ENCODE results near the gene ACTA1. TPM values are rescaled to one million over a fixed set of nuclear protein-coding genes. Genes with fewer than 3 reads are reported as not detected.

The ACTA1 gene
- total RNA-seq, 1 donor, result not detected

- no peak for TF ChIP-seq CTCF (IDR thresholded peaks at IDR 0.05; ENCODE audit: insufficient read depth, low read length)
- no peak overlapping the region for H3K4me3 ChIP-seq (ENCODE audit: low read depth, low read length)
- no peak for DNase-seq (ENCODE audit: low read depth)
Measured at GRCh38 chr1:229447809-229448252, 13.9 kb upstream of the ACTA1 start.

- no peak for TF ChIP-seq CTCF (IDR thresholded peaks at IDR 0.05; ENCODE audit: insufficient read depth, low read length)
- DNase-seq (ENCODE audit: low read depth), result no peak
- H3K4me3 ChIP-seq (ENCODE audit: low read depth, low read length), result no peak overlapping the region
Measured at GRCh38 chr1:229445828-229446227, 11.9 kb upstream of the ACTA1 start.

DNA sequence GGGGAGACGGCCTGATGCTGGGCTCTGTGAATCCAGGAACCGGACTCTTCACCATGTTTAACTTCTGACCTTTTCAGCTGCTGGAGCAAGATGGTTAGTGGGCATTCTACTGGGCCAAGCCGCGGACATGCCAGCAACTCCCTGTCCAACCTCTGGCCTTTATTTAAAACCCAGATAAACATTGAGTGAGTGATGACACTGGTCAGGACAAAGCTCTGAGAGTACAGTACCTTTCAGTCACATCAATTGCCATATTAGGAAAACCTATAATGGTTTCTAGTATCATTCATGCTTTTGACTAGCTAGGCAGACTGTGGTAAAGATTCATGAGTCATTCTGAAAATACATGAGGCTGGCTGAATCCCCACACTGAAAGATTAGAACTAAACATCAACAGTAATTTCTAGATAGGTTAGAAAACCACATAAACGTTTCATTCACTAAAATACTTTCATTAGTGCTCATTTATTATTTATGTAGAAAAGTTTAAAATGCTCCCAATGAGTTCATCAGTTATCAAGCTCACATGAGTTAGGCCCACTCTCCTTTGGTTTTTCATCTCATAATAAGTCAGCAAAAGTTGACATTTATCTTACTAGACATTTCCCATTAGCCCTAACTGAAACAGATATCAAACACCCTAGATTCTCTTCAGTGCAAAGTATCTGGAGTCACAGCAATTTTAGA lies 7.1 kb upstream of the ACTA1 start:
- no peak overlapping the region for H3K4me3 ChIP-seq (ENCODE audit: low read depth, low read length)
- no peak for TF ChIP-seq CTCF (IDR thresholded peaks at IDR 0.05; ENCODE audit: insufficient read depth, low read length)
- DNase-seq (ENCODE audit: low read depth), result peak; percentile 60

GRCh38 chr1:229438021-229438420 lies 4.1 kb upstream of the ACTA1 start:
- TF ChIP-seq CTCF (IDR thresholded peaks at IDR 0.05; ENCODE audit: insufficient read depth, low read length), result no peak
- H3K4me3 ChIP-seq (ENCODE audit: low read depth, low read length), result no peak overlapping the region
- DNase-seq (ENCODE audit: low read depth), result no peak

- TF ChIP-seq CTCF (IDR thresholded peaks at IDR 0.05; ENCODE audit: insufficient read depth, low read length), result no peak
- no peak overlapping the region for H3K4me3 ChIP-seq (ENCODE audit: low read depth, low read length)
- peak; percentile 24 for DNase-seq (ENCODE audit: low read depth)
Measured at GRCh38 chr1:229437443-229437842, 3.5 kb upstream of the ACTA1 start.

DNA sequence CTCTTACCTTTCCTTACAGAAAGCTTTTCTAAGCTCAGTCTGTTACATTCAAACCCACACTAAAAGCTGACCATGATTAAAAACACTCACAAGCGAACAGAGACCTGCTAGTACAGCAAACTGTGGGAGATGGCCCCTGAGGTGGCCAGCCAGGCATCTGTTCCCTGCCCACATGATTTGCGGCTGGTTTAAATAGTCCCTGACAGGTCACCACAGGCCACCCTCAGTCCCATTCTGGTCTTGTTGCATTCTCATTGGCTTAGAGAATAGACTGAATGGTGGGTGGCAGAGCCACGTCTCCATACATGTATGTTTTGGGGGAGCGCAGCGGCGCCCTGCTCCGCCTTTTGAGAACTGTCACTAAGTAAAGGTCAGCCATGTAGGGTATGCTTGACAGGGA lies 2.3 kb upstream of the ACTA1 start:
- DNase-seq (ENCODE audit: low read depth), result no peak
- H3K4me3 ChIP-seq (ENCODE audit: low read depth, low read length), result no peak overlapping the region
- no peak for TF ChIP-seq CTCF (IDR thresholded peaks at IDR 0.05; ENCODE audit: insufficient read depth, low read length)

GRCh38 chr1:229434641-229435051 lies 752 bp upstream of the ACTA1 start:
- no peak for TF ChIP-seq CTCF (IDR thresholded peaks at IDR 0.05; ENCODE audit: insufficient read depth, low read length)
- no peak overlapping the region for H3K4me3 ChIP-seq (ENCODE audit: low read depth, low read length)
- no peak for DNase-seq (ENCODE audit: low read depth)

Measured in fibroblast of the aortic adventitia (primary cell).